Uterus (tissue), 2 donors: ENCODE data around the gene GMEB2.

ENCODE experiments used
- CTCF ChIP-seq, 4 experiments: fragments of 200-600 bp in 2 of 4; fragments of 450-650 bp in 2 of 4; sonication (generic) in 2 of 4; IDR thresholded peaks; one replicate each; pipeline ENCODE4 v1.5.1; 2016 to 2019; ENCODE audit warnings: antibody characterized with exemption in 4 of 4, mild to moderate bottlenecking in 2 of 4, moderate library complexity in 1 of 4
- POLR2A ChIP-seq, 2 donors: fragments of 450-650 bp; IDR thresholded peaks; one replicate each; pipeline ENCODE4 v1.6.1; 2016; ENCODE audit warnings: antibody characterized with exemption in 2 of 2, mild to moderate bottlenecking in 1 of 2, moderate library complexity in 1 of 2

GRCh38 chr20:63624486-63624885 lies 2.4 kb downstream of the GMEB2 start:
- TF ChIP-seq CTCF (IDR thresholded peaks at IDR 0.05) (no peak), POLR2A (IDR thresholded peaks at IDR 0.05) (no peak)
